HT1080 (cell line): ENCODE data around the gene PRLR. TPM values are rescaled to one million over a fixed set of nuclear protein-coding genes. Genes with fewer than 3 reads are reported as not detected.
A peak's percentile ranks its signal among the peaks of the same experiment; 100 is the strongest.
"Not testable (repeated sequence)": the region's sequence is repeated elsewhere in the genome, so short reads cannot be mapped to it uniquely, and the experiment has no call there.

ENCODE experiments used
- DNase-seq: peaks from one replicate; pipeline ENCODE4 v3.0.0-alpha.2; 2015; ENCODE audit warnings: low read depth
- polyA plus RNA-seq, 2 experiments: library from polyadenylated mRNA; depleted of rRNA; stranded (reverse); fragments of >200 nt; gene quantifications; 2 replicates each; pipeline ENCODE4 v1.2.3, GENCODE V29; 2015
- total RNA-seq: library from RNA; depleted of rRNA; stranded (reverse); fragments of >200 nt; shearing (Covaris generic); gene quantifications from 2 replicates; pipeline ENCODE4 v1.2.3, GENCODE V29; 2014; rRNA removed

Gene PRLR
- total RNA-seq: 0.34 and 1.7 TPM in 2 replicates
- 0.29 and 0.35 TPM in 2 replicates for polyA plus RNA-seq (2015; cell fraction: cytosol; rRNA removed)
- 0.05 and 0.70 TPM in 2 replicates for polyA plus RNA-seq (2015; cell fraction: nucleus; rRNA removed)

DNA sequence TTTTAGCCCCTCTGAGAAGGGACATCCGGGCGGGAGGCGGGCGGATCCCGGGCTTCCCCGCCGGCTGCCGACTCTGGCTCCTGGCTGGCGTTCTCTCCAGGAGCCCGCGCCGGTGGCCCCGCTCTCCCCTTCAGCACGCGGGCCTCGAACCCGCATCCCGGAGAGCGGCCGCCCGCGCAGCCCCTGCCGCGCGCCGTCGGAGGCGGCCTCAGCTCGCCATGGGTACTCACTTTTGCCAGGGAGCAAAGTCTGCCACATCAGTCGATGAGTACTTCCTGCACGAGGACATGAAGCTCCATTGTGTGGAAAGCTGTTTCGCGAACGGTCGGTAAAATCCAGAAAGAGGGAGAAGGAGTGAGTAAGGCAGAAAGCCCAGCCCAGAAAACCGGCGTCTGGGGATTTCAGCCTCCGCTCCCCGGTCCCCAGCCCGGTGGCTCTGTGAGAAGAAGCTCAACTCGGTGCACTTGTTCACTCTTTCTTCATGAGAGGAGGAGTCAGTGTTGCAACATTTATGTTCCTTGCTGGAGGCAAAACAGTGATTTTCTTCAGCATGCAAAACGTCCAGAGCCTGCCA, at the start of gene PRLR:
Gene PRLR, minus strand, starts transcription at position 450 of the 574 bp plus-strand sequence. CDS start 140,867 bp downstream, outside the sequence.
- no peak for DNase-seq

DNA sequence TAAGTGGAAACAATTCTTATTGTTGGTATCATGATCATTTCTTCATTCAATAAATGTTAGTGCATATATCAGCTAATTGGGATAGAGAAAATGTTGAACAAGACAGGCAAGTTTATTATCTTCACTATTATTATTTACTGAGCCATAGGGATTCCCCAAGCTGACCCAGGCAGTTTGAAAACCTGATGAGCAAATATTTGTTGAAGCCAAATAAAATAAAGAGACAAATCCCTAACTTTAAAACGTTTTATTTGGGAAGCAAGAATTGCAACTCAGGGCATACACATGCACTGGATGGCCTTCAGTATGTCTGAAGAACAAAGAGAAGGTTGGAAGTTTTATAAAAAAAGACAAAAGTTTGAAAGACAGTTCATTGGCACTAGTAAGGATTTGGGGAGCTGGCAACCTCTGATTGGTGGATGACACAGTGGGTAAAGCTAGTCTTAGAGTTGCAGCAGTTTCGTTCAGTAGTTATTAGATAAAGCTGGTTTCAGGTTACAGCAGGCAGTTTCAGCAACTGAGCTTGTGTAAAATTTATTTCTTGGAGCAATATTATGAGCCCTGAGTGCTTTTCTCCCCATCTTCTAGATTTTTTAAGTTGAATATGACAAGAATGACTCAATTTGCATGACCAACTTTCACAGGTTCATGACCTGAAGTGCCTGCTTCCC, 44.7 kb upstream of the PRLR start:
- no peak for DNase-seq

DNA sequence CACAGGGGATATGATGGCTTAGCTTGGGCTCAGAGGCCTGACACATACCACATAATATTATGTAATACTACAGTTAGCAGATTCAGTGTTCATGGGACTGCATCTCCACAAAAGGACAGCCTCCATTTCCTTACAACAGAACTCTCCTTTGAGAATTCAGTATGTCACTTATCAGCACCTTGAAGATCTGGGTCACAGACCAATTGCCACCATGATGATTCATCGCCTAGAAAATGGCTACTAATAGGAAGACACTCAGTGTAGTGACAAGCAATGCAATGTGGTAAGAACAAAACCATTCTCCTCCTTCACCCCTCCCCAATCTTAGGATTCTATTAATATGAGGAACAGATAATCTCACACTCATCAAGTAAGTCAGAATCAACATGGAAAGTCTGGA, 38.7 kb upstream of the PRLR start:
- DNase-seq: no peak

DNA sequence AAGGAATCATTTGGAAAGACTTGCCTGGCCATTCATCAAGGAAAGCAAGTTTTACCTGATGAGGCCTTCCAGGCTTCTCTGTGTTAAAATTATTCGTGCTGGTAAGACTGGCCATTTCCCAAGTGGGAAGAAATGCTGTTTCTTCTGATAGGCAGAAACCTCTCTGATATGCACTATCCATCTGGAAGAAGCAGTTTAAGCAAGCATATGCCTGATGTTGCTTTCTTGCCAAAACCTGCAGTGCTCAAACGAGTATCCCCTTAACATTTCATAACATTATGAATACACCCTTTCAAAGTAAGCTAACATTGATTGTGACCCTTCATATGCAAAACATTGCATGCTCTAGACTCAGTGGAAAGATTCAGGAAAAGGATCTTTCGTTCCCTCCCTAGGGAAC, 36.0 kb upstream of the PRLR start:
- DNase-seq: no peak

DNA sequence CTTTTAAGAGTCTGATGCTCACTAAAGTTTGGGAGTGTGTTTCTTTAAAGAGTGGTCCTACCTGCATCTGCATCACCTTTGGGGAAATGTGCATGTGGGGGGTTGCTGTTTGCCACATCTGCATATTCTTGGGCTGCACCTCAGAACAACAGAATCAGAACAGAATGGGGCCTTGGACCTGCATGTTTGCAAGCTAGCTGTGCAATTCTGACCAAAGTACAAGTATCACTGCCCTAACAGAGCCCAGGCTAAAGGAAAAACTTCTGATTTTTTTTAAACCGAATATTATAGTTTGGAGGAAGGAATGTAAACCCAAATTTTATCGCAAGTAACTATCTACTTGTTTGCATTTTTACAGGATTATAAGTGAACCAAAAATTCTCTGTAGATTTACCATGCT, 34.2 kb upstream of the PRLR start:
- DNase-seq: no peak

DNA sequence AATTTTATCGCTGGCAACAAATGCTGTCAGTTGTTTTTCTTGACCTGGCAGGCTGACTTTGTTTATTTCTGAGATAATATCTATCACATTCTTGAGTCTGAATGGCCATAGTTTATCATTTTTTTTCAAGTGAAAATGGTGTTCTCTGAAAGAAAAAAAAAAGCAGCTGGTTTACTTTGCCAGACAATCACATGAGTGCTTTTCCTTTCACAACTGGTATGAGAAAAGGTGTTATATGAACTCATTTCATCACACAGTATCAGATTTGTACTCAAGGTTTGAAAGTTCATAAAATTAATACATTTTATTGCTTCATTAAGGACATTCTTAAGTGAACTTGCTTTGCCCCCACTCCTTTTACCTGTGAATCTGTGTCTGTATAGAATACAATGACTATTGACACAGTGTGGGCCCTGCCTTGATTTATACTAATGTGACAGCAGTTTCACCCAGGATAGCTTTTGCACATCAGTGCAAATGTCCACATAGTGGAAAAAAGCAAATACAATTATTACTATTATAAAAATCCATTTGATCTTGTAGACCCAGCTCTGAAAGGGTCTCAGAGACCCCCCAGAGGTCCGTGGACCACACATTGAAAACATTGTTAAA, 33.1 kb upstream of the PRLR start:
- no peak for DNase-seq

DNA sequence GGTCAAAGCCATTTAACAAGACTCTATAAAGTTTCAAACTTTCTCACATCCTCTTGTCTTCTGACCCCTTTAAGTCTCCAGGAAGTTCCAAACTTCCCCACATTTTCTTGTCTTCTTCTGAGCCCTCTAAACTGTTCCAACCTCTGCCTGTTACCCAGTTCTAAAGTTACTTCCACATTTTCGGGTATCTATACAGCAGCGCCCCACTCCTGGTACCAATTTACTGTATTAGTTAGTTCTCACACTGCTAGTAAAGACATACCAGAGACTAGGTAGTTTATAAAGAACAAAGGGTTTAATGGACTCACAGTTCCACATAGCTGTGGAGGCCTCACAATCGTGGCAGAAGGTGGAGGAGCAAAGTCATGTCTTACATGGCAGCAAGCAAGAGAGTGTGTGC, 23.3 kb upstream of the PRLR start:
- no peak for DNase-seq

DNA sequence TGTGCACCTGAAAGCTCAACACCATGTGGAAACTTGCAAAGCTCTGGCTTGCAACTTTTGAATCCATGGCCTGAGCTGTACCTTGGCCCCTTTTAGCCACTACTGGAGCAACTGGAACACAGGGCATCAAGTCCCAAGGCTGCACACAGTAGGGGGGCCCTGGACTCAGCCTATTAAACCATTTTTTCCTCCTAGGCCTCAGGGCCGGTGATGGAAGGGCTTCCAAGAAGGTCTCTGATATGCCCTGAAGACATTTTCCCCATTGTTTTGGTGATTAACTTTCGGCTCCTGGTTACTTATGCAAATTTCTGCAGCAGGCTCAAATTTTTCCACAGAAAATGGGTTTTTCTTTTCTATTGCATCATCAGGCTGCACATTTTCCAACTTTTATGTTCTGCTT, 22.7 kb upstream of the PRLR start:
- no peak for DNase-seq

DNA sequence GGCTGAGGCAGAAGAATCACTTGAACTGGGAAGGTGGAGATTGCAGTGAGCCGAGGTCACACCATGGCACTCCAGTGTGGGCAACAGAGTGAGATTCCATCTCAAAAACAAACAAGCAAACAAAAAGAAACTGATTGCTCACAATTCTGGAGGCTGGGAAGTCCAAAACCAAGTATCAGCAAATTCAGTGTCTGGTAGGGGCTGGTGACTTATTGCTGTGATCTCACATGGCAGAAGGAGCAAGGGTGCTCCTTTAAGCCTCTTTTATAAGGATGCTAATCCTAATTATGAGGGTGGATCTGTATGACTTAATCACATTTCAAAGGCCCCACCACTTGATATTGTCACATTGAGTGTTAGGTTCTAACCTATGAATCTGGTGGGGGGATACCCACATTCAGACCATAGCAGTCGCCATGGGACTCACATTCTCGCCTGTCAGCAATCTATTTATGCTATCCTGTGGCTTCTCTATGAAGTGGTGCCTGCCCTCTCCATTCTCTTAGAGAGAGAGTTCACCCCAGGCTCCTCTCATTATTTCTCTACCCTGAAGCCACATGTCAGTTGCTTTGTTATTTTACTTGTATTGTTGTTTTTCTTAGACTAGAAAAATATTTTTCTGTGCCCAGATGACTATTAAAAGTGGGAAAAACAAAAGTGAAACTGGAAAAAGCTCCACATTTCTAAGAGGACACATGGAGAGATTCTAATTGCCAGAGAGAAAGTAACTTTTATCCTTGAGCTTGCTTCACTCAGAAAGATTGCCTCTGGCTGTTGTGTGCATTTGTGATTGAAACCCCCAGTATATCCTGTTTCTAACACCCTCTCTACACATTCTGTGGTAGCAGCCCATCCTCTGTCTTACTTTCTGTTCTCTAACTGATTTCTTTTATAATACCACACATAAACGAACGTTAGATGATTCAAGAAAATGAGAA, 18.8 kb upstream of the PRLR start:
- peak; percentile 25 for DNase-seq

DNA sequence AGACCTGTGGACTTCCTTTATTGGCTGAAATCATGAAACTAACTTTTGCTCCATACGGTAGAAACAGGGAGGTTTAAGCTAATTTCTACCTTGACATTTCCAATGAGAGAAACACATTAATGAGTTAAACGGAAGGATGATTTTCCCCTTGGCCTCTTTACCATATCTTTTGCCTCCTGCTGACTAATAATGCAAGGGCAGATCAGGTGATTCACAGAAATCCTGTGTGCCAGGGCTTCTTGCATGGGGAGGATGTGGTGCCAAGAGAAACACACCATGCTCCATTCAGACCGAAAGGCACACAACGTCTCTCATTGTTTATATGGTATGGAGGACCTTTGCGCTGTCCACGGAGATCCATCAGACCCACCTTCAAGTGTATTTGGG, 17.4 kb upstream of the PRLR start:
- peak; percentile 69 for DNase-seq

DNA sequence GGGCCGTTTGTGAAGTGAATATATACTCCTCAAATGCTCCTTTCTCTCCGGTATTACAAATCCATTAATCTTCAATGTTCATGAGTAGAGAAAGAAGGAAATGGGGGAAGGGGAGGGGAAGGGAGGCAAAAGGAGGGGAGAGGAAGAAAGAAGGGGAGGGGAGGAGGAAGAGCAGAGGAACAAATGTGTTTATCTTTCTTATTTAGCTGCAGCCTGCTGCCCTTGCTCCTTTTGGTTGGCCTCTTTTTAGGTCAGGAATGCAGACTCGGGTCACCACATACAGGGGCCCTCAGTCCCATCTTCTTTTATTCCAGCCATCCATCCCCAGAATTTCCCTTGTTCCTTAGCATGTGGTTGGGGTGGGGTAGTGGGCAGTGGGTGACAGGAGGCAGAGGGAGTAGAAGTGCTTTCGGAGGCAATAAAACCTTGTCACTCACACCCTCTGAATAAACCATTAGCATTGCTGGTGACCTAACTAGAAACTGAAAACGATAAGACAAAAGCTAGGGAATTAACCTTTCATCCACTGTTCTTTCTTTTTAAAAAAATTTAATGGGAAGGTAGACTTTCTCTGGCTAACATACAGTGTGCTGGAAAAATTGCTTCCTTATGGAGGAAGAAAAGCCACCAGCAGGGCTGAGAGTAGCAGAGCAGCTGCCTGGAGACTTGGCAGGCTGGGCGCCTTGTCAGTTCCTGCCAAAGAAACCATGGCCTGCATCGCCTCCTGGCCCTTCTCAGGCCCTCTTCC, 16.8 kb upstream of the PRLR start:
- DNase-seq: no peak

DNA sequence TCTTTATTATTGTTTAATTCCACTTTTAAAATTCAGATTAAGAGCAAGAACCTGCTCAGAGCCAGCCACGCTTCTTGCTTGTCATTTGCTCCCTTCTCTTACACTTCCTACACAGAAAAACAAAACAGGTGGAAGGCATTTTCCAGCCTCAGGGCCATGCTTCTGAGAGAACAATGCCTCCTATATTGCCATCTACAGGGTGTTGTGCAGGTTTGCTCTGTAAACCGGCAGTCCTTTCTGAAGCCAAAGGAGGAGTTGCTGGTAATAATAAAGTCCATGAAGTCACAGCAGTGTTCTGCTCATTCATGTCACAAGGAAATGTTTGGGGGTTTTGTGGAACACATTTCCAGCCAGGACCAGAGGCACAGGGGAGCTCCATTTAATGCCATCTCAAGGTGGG, 16.1 kb upstream of the PRLR start:
- DNase-seq: no peak

DNA sequence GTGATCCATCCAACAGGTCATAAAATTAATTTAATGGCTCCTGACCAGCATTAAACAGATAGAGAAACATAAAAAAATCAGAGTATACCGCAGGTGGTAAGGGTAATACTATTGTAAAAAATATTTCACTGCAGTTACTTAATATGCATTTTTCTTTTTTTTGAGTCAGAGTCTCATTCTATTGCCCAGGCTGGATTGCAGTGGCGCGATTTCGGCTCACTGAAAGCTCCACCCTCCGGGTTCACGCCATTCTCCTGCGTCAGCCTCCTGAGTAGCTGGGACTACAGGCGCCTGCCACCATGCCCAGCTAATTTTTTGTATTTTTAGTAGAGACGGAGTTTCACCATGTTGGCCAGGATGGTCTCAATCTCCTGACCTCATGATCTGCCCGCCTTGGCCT, 15.1 kb upstream of the PRLR start:
- not testable (repeated sequence) for DNase-seq

DNA sequence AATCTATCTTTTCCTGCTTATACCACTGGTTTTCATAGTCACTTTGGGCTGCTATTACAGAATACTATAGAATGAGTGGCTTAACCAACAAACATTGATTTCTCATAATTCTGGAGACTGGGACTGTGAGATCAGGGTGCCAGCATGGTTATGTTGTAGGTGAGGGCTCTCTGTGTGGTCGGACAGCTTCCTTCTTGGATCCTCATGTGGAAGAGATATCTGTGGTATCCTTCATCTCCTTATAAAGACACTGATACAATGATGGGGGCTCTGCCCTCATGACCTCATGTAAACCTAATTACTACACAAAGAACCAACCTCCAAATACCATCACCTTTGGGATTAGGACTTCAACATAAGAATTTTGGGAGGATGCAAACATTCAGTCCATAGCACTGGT, 13.9 kb upstream of the PRLR start:
- no peak for DNase-seq

DNA sequence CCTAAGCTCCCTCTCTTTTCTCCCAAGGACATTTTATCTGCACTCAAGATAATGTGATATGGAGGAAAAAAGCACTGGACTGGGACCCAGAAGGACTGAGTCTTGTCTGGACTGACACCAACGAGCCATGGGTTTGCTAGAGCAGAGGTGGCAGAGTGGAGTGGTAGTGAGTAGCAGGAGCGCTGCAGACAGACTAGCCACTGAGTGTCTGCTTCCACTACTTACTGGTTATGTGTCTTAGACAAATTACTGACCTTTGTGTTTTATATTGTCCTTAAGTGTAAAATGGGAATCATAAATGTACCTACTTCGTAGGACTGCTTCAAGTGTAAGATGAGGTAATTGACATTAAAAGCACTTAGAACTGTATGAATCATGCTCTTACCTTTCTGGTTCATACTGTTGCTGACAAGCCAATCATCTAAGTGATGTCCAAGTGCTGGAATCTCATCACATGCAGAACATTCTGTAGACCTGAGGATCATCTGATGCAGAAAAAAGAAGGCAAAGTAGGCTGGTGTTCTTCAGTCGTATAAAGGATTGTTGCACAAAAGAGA, 12.5 kb upstream of the PRLR start:
- no peak for DNase-seq

DNA sequence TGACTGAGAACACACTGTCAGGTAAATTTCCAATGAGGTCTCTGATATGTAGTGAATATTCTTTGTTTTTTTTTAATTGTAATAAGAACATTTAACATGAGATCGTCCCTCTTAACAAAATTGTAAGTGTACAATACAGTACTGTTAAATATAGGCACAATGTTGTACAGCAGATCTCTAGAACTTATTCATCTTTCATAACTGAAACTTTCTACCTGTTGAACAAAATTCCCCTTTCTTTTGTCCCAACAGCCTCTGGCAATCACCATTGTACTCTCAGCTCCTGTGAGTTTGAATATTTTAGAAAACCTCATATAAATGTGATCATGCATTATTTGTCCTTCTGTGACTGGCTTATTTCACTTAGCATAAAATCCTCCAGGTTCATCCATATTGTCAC, 10.6 kb upstream of the PRLR start:
- DNase-seq: no peak

DNA sequence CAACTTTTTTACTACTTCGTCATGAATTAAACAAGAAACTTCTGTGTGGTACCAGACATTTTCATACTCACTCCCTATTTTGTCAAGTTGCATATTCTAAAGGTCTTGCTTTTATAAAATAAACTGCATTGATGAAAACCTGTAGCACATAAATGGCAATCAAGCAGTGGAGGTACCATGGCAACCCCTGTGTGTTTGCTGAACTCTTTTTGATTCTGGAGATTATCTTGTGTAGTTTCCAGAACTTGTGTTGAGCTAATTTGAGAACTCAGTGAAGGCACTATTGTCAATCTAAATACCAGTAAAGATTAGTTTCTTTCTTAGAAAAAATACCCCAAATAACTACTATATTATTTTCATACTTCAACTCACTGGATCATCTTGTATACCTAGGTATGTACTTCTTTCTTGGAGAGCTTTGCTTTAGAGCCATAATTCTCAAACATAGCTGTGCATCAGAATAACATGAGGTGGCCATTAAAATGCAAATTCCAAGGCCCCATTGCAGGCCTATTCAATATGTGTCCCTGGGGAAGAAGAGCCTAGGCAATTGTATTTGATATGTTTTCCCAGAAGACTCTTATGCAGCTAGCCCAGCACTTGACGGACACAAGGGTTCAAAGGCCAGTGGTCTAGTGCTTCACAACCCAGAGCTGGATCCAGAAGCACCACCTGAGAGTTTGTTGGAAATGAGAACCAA, 9.8 kb upstream of the PRLR start:
- DNase-seq: no peak

DNA sequence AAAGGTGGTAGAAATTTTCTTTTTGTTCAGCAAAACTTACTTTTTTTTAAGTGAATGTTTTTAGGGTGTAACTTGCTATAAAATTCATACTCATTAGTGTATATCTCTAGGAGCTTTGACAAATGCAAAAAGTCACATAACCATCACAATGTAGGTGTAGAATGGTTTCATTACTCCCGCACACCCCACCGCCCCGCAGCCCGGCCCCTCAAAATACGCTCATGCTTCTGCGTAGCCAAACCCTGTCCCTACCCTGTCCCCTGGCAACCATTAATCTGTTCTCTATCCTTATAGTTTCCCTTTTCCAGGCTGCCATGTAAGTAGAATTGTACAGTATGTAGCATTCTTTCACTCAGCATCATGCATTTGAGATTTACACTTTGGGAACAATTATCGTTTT, 9.2 kb upstream of the PRLR start:
- DNase-seq: no peak

DNA sequence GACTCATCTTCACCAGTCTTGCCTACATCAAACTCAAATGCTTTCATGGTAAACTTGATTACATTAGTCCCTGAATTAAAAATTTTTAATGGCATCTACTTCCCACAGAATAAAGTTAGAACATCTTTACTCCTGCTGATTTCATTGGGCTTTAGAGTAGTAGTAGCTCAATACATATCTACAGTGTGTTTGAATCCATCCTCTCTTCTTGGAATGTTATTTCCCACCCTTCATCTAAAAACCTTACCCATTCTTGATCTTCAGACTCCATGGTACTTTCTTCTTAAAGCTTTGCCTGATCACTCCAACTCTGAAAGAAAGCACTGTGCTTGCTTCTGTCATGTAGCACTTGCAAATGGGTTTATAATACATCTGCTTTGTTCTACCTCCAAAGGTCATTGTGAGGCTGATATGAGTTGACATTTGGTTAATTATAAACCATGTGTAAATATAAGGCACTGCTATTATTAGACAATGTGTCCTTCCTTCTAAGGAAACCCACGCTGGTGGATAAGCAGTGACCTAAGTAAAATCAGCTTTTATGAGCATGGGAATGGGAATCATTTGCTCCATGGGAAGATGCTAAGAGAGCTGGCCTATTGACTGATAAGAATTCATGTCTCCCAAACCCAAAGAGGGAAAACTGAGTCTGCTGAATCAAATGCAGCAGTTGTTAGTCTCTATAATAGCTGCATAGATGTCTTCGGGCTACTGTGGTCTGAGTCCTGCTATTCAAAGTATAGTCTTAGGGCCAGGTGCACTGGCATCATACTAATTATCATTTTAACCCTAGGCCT, 7.5 kb upstream of the PRLR start:
- DNase-seq: no peak
